GM06990 (cell line): ENCODE results near the gene TARP.
"Not testable (repeated sequence)": the region's sequence is repeated elsewhere in the genome, so short reads cannot be mapped to it uniquely, and the experiment has no call there.

Experiments used
- DNase-seq: peaks from one replicate; pipeline ENCODE4 v3.0.0-alpha.2; 2011; ENCODE audit not compliant: insufficient read length; ENCODE audit errors: extremely low read depth
- H3K27me3 ChIP-seq: replicated peaks from 2 replicates; pipeline ENCODE4 v1.6.0; 2011; ENCODE audit warnings: low read length; ENCODE audit not compliant: control insufficient read depth, insufficient read depth
- H3K36me3 ChIP-seq: 2 replicates; pipeline ENCODE4 v1.5.1; 2011; ENCODE audit warnings: low read length; ENCODE audit not compliant: control insufficient read depth, insufficient read depth
- H3K4me3 ChIP-seq: replicated peaks from 2 replicates; pipeline ENCODE4 v1.5.1; 2011; ENCODE audit warnings: low read depth, mild to moderate bottlenecking, control low read depth, low read length
- CTCF ChIP-seq: IDR thresholded peaks from 2 replicates; pipeline ENCODE4 v1.5.1; 2011; ENCODE audit warnings: low read length, control low read depth, mild to moderate bottlenecking, inconsistent platforms; ENCODE audit not compliant: insufficient read depth, poor library complexity, severe bottlenecking

The TARP gene

GRCh38 chr7:38262545-38262944 is 10.9 kb downstream of the TARP start:
- no peak for DNase-seq
- no peaks in the 10 kb centered on the region for H3K36me3 ChIP-seq
- H3K27me3 ChIP-seq = no peaks in the 10 kb centered on the region
- TF ChIP-seq CTCF = no peak
- H3K4me3 ChIP-seq = no peak overlapping the region

- not testable (repeated sequence) for H3K27me3 ChIP-seq, H3K36me3 ChIP-seq, DNase-seq, H3K4me3 ChIP-seq
Measured at GRCh38 chr7:38262026-38262425, 11.4 kb downstream of the TARP start.

GRCh38 chr7:38261601-38262000 is 11.8 kb downstream of the TARP start:
- not testable (repeated sequence) for H3K27me3 ChIP-seq, DNase-seq, H3K36me3 ChIP-seq, H3K4me3 ChIP-seq

GRCh38 chr7:38259157-38259556 is 14.3 kb downstream of the TARP start:
- H3K27me3 ChIP-seq, DNase-seq, H3K4me3 ChIP-seq, H3K36me3 ChIP-seq: not testable (repeated sequence)

- no peak for TF ChIP-seq CTCF
- no peak for DNase-seq
- H3K27me3 ChIP-seq = no peaks in the 10 kb centered on the region
- H3K4me3 ChIP-seq = no peak overlapping the region
- H3K36me3 ChIP-seq = no peaks in the 10 kb centered on the region
Measured at GRCh38 chr7:38257350-38257677, 16.1 kb downstream of the TARP start.

- DNase-seq = peak; percentile 31
- H3K27me3 ChIP-seq, H3K4me3 ChIP-seq: not testable (repeated sequence)
Measured at GRCh38 chr7:38249849-38250248, 23.6 kb downstream of the TARP start.

GRCh38 chr7:38248069-38248567 is 25.3 kb downstream of the TARP start:
- TF ChIP-seq CTCF = no peak
- DNase-seq = no peak
- Histone ChIP-seq H3K27me3 (no peaks in the 10 kb centered on the region), H3K4me3 (no peak overlapping the region), H3K36me3 (no peaks in the 10 kb centered on the region)

More at GRCh38 chr7:38249849-38250248, 23.6 kb downstream of the TARP start:
- not testable (repeated sequence) for H3K36me3 ChIP-seq

- Histone ChIP-seq H3K4me3 (no peak overlapping the region), H3K36me3 (no peaks in the 10 kb centered on the region), H3K27me3 (no peaks in the 10 kb centered on the region)
- no peak for DNase-seq
- TF ChIP-seq CTCF = no peak
Measured at GRCh38 chr7:38245409-38245977, 27.9 kb downstream of the TARP start.
